ENCODE measurements around the gene KDM4C. TPM values are rescaled to one million over a fixed set of nuclear protein-coding genes. Genes with fewer than 3 reads are reported as not detected.

The KDM4C gene
- total RNA-seq, 1 donor from 2014 or later: 26.6 TPM

GRCh38 chr9:6834306-6834705 is 76.5 kb downstream of the KDM4C start:
- Mint-ChIP-seq H3K4me1 (ENCODE audit: low read depth) (peaks cover 6% of the 10 kb centered on the region), H3K9me3 (ENCODE audit: low read depth) (peaks cover 6% of the 10 kb centered on the region), H3K4me3 (ENCODE audit: low read depth) (no peak overlapping the region), H3K27me3 (no peaks in the 10 kb centered on the region), H3K27ac (no peak overlapping the region), H3K36me3 (ENCODE audit: insufficient read depth) (peaks cover 23% of the 10 kb centered on the region)
- TF ChIP-seq CTCF (IDR thresholded peaks at IDR 0.05; ENCODE audit: unreplicated experiment): no peak
- DNase-seq (ENCODE audit: low spot score, unreplicated experiment): no peak

GRCh38 chr9:6838158-6838557 is 80.4 kb downstream of the KDM4C start:
- Mint-ChIP-seq H3K27me3 (no peaks in the 10 kb centered on the region), H3K4me3 (ENCODE audit: low read depth) (no peak overlapping the region), H3K9me3 (ENCODE audit: low read depth) (peaks cover 6% of the 10 kb centered on the region), H3K36me3 (ENCODE audit: insufficient read depth) (peaks cover 15% of the 10 kb centered on the region), H3K27ac (no peak overlapping the region), H3K4me1 (ENCODE audit: low read depth) (peaks cover 12% of the 10 kb centered on the region)
- no peak for DNase-seq (ENCODE audit: low spot score, unreplicated experiment)
- TF ChIP-seq CTCF (IDR thresholded peaks at IDR 0.05; ENCODE audit: unreplicated experiment): no peak

GRCh38 chr9:6842584-6842947 is 84.8 kb downstream of the KDM4C start:
- TF ChIP-seq CTCF (IDR thresholded peaks at IDR 0.05; ENCODE audit: unreplicated experiment): no peak
- H3K9me3 Mint-ChIP-seq (ENCODE audit: low read depth): no peaks in the 10 kb centered on the region
- H3K27ac Mint-ChIP-seq: no peak overlapping the region
- peaks cover 15% of the 10 kb centered on the region for H3K4me1 Mint-ChIP-seq (ENCODE audit: low read depth)
- H3K36me3 Mint-ChIP-seq (ENCODE audit: insufficient read depth): no peaks in the 10 kb centered on the region
- H3K27me3 Mint-ChIP-seq: no peaks in the 10 kb centered on the region
- DNase-seq (ENCODE audit: low spot score, unreplicated experiment): no peak
- no peak overlapping the region for H3K4me3 Mint-ChIP-seq (ENCODE audit: low read depth)

- no peak overlapping the region for H3K4me3 Mint-ChIP-seq (ENCODE audit: low read depth)
- H3K36me3 Mint-ChIP-seq (ENCODE audit: insufficient read depth): no peaks in the 10 kb centered on the region
- H3K4me1 Mint-ChIP-seq (ENCODE audit: low read depth): peaks cover 15% of the 10 kb centered on the region
- H3K27me3 Mint-ChIP-seq: no peaks in the 10 kb centered on the region
- no peaks in the 10 kb centered on the region for H3K9me3 Mint-ChIP-seq (ENCODE audit: low read depth)
- no peak overlapping the region for H3K27ac Mint-ChIP-seq
- DNase-seq (ENCODE audit: low spot score, unreplicated experiment): no peak
- no peak for TF ChIP-seq CTCF (IDR thresholded peaks at IDR 0.05; ENCODE audit: unreplicated experiment)
These were observed 86.0 kb downstream of the KDM4C start for GRCh38 chr9:6843742-6844141.

GRCh38 chr9:6844267-6844666 is 86.5 kb downstream of the KDM4C start:
- DNase-seq (ENCODE audit: low spot score, unreplicated experiment): no peak
- Mint-ChIP-seq H3K36me3 (ENCODE audit: insufficient read depth) (no peaks in the 10 kb centered on the region), H3K4me3 (ENCODE audit: low read depth) (no peak overlapping the region), H3K27ac (no peak overlapping the region), H3K27me3 (no peaks in the 10 kb centered on the region), H3K4me1 (ENCODE audit: low read depth) (peaks cover 15% of the 10 kb centered on the region), H3K9me3 (ENCODE audit: low read depth) (no peaks in the 10 kb centered on the region)
- TF ChIP-seq CTCF (IDR thresholded peaks at IDR 0.05; ENCODE audit: unreplicated experiment): no peak
